ENCODE measurements around the gene PPME1. TPM values are rescaled to one million over a fixed set of nuclear protein-coding genes. Genes with fewer than 3 reads are reported as not detected.
A peak's percentile ranks its signal among the peaks of the same experiment; 100 is the strongest.

Gene PPME1
- total and polyA plus RNA-seq, 2 experiments from 2014 or later: 43.6 to 62.1 TPM

DNA sequence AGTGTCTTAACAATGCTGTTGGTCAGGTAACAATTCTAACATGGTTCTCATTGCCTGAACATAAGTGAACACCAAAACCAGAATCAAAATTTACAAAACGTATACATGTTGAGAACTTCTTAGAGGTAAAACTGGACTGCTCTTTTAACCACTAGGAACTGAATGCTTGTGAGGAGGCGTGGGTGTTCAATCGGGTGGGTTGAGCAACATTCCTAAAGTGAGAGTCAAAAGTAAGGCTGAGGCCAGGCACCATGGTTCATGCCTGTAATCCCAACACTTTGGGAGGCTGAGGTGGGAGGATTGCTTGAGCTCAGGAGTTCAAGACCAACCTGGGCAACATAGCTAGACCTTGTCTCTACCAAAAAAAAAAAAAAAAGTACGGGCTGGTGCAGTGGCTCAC lies 11.5 kb downstream of the PPME1 start:
- no peaks in the 10 kb centered on the region for H3K9me2 ChIP-seq (ENCODE audit: insufficient read depth)
- in situ Hi-C loops (cut with MboI): no loop called here
- H4K20me1 ChIP-seq (ENCODE audit: insufficient read depth): peaks cover 16% of the 10 kb centered on the region; the same call in 1 of the 2 replicates
- no peak overlapping the region for H3K4me3 ChIP-seq
- 84 to 89% methylated on average over 4 of the region's 4 CpGs for WGBS, 2 experiments (ENCODE audit: low coverage in 1 of 2, low lambda C conversion rate in 2 of 2, missing lambda C conversion rate in 2 of 2)
- peaks cover 98% of the 10 kb centered on the region for H3K79me2 ChIP-seq (ENCODE audit: insufficient read depth)
- peaks cover 9% of the 10 kb centered on the region; the same call in 1 of the 2 replicates for H3F3A ChIP-seq (ENCODE audit: insufficient read depth)
- no peaks in the 10 kb centered on the region for H3K36me3 ChIP-seq (ENCODE audit: low read depth)
- no peak overlapping the region for H2AFZ ChIP-seq
- peak; percentile 25 for DNase-seq
- no peak overlapping the region for H3K4me2 ChIP-seq (ENCODE audit: unreplicated experiment)
- peaks cover 14% of the 10 kb centered on the region for H3K4me1 ChIP-seq (ENCODE audit: insufficient read depth)
- no peak overlapping the region for H3K9ac ChIP-seq
- TF ChIP-seq EZH2 (IDR thresholded peaks at IDR 0.05; ENCODE audit: insufficient read depth, poor library complexity, severe bottlenecking) (no peak), EZH2phosphoT487 (IDR thresholded peaks at IDR 0.05; ENCODE audit: insufficient read depth, low read depth) (no peak)
- H3K27ac ChIP-seq: no peak overlapping the region
- no peaks in the 10 kb centered on the region for H3K9me3 ChIP-seq (ENCODE audit: low read depth)
- H3K27me3 ChIP-seq (replicated peaks; ENCODE audit: insufficient read depth): no peaks in the 10 kb centered on the region

DNA sequence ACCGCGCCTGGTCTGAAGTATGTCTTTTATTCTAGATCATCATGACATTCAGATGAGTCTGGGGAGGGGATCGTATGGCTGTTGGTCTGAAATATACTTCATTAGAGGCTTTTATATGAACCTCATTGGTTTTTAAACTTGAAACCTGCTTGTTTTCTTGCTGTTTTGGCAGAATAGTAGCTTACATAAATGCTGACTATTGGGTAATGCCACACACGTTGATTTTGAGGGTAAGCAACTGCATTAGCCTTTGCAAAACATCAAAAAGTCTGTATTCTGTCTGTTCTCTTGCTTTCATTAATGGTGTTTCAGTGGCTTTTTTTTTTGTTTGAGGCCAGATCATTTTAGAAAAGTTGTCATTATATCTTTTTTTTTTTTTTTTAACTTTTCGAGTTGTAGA lies 14.2 kb downstream of the PPME1 start:
- no peak overlapping the region for H3K4me3 ChIP-seq
- in situ Hi-C loops (cut with MboI): no loop called here
- H3K9ac ChIP-seq: no peak overlapping the region
- H3K27me3 ChIP-seq (replicated peaks; ENCODE audit: insufficient read depth): no peaks in the 10 kb centered on the region
- H3K4me2 ChIP-seq (ENCODE audit: unreplicated experiment): no peak overlapping the region
- H3K36me3 ChIP-seq (ENCODE audit: low read depth): no peaks in the 10 kb centered on the region
- no peak overlapping the region for H2AFZ ChIP-seq
- no peak for TF ChIP-seq EZH2 (IDR thresholded peaks at IDR 0.05; ENCODE audit: insufficient read depth, poor library complexity, severe bottlenecking)
- no peak for TF ChIP-seq EZH2phosphoT487 (IDR thresholded peaks at IDR 0.05; ENCODE audit: insufficient read depth, low read depth)
- DNase-seq: no peak
- WGBS, 2 experiments (ENCODE audit: low coverage in 1 of 2, low lambda C conversion rate in 2 of 2, missing lambda C conversion rate in 2 of 2): 74 to 78% methylated on average over 5 of the region's 5 CpGs
- peaks cover 98% of the 10 kb centered on the region for H3K79me2 ChIP-seq (ENCODE audit: insufficient read depth)
- H3K9me2 ChIP-seq (ENCODE audit: insufficient read depth): no peaks in the 10 kb centered on the region
- H3F3A ChIP-seq (ENCODE audit: insufficient read depth): no peaks in the 10 kb centered on the region
- peaks cover 14% of the 10 kb centered on the region; the same call in 1 of the 2 replicates for H4K20me1 ChIP-seq (ENCODE audit: insufficient read depth)
- no peak overlapping the region for H3K27ac ChIP-seq
- H3K4me1 ChIP-seq (ENCODE audit: insufficient read depth): peaks cover 6% of the 10 kb centered on the region; the same call in 1 of the 2 replicates
- no peaks in the 10 kb centered on the region for H3K9me3 ChIP-seq (ENCODE audit: low read depth)

DNA sequence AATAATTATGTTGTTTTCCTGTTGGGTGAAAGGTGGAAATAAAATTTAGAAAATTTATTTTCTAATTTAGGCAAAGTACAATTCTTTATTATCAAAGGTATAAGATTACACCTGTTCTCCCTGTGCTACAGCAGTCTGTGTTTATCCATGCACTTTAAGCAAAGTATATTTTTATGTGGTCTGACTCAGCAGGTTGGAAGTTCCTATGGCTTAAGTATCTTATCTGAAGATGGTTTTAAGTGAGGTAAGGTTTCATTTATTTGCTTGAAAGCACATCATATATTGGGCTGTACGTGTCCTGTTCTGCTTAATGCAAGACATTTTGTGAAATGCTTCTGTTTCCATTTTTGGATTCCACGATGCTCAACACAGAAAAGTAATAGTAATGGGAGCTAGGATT lies 14.6 kb downstream of the PPME1 start:
- H3K9me3 ChIP-seq (ENCODE audit: low read depth): no peaks in the 10 kb centered on the region
- H3K4me2 ChIP-seq (ENCODE audit: unreplicated experiment): no peak overlapping the region
- in situ Hi-C loops (cut with MboI): no loop called here
- 55 to 61% methylated on average over 2 of the region's 2 CpGs for WGBS, 2 experiments (ENCODE audit: low coverage in 1 of 2, low lambda C conversion rate in 2 of 2, missing lambda C conversion rate in 2 of 2)
- no peak overlapping the region for H3K9ac ChIP-seq
- TF ChIP-seq EZH2 (IDR thresholded peaks at IDR 0.05; ENCODE audit: insufficient read depth, poor library complexity, severe bottlenecking) (no peak), EZH2phosphoT487 (IDR thresholded peaks at IDR 0.05; ENCODE audit: insufficient read depth, low read depth) (no peak)
- H3K4me3 ChIP-seq: no peak overlapping the region
- H3K79me2 ChIP-seq (ENCODE audit: insufficient read depth): peaks cover 98% of the 10 kb centered on the region
- DNase-seq: peak; percentile 23
- H3F3A ChIP-seq (ENCODE audit: insufficient read depth): no peaks in the 10 kb centered on the region
- H3K36me3 ChIP-seq (ENCODE audit: low read depth): no peaks in the 10 kb centered on the region
- H2AFZ ChIP-seq: no peak overlapping the region
- H3K9me2 ChIP-seq (ENCODE audit: insufficient read depth): no peaks in the 10 kb centered on the region
- no peak overlapping the region for H3K27ac ChIP-seq
- H3K27me3 ChIP-seq (replicated peaks; ENCODE audit: insufficient read depth): no peaks in the 10 kb centered on the region
- peaks cover 10% of the 10 kb centered on the region; the same call in 1 of the 2 replicates for H4K20me1 ChIP-seq (ENCODE audit: insufficient read depth)
- H3K4me1 ChIP-seq (ENCODE audit: insufficient read depth): peaks cover 6% of the 10 kb centered on the region; the same call in 1 of the 2 replicates

DNA sequence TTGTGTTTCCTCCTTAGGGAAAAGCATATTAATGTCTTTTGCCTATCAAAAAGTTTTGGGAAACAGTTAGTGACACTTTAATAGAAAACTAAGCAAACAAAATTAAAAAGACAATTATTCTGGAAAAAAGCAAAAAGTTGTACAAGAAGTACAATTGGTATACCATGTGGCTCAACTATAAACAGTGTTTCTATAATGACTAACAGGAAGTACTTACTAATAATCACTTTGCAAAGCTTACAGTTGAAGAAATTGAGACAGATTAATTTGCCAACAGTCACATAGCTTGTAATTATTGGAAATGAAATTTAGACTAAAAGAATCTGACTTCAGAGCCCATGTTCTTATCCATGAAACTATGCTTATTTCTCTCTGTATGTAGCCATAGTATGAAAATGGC lies 24.7 kb downstream of the PPME1 start:
- peaks cover 12% of the 10 kb centered on the region; the same call in 1 of the 2 replicates for H3F3A ChIP-seq (ENCODE audit: insufficient read depth)
- H3K27ac ChIP-seq: no peak overlapping the region
- H4K20me1 ChIP-seq (ENCODE audit: insufficient read depth): no peaks in the 10 kb centered on the region; the same call in 1 of the 2 replicates
- H3K36me3 ChIP-seq (ENCODE audit: low read depth): no peaks in the 10 kb centered on the region; the same call in 1 of the 2 replicates
- H3K79me2 ChIP-seq (ENCODE audit: insufficient read depth): peaks cover 98% of the 10 kb centered on the region
- H3K9me3 ChIP-seq (ENCODE audit: low read depth): no peaks in the 10 kb centered on the region
- H3K9ac ChIP-seq: no peak overlapping the region
- H3K4me3 ChIP-seq: no peak overlapping the region
- H3K4me2 ChIP-seq (ENCODE audit: unreplicated experiment): peak overlapping the region; percentile 34
- in situ Hi-C loops (cut with MboI): no loop called here
- H2AFZ ChIP-seq: no peak overlapping the region
- H3K9me2 ChIP-seq (ENCODE audit: insufficient read depth): no peaks in the 10 kb centered on the region
- H3K4me1 ChIP-seq (ENCODE audit: insufficient read depth): peaks cover 8% of the 10 kb centered on the region
- no peaks in the 10 kb centered on the region for H3K27me3 ChIP-seq (replicated peaks; ENCODE audit: insufficient read depth)
- no peak for TF ChIP-seq EZH2 (IDR thresholded peaks at IDR 0.05; ENCODE audit: insufficient read depth, poor library complexity, severe bottlenecking)
- TF ChIP-seq EZH2phosphoT487 (IDR thresholded peaks at IDR 0.05; ENCODE audit: insufficient read depth, low read depth): no peak
- DNase-seq: peak; percentile 43
